ENCODE results near the gene GRM8.
A peak's percentile ranks its signal among the peaks of the same experiment; 100 is the strongest.

The GRM8 gene

DNA sequence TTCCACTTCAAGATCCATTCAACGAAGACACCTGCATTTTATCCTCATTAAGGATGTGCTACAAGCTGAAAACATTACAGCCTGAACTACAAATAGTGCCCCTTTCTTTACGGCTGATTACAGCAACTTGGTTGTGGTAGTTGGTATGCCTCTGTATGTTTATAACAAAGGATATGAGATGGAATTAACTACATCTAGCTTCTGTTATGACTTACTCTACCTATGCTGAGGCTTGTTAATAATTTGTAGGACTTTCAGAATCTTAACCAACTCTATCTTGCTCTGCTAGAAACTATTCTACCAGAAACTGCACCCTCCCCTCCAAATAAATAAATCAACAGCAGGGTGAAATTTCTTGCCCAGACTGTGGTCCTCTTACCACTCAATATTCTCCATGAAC lies 448.1 kb downstream of the GRM8 start:
- Histone ChIP-seq H3K4me3 (ENCODE audit: low read length) (no peak overlapping the region), H3K36me3 (ENCODE audit: control insufficient read depth, insufficient read depth, low read length) (no peaks in the 10 kb centered on the region), H3K27ac (ENCODE audit: low read length) (no peak overlapping the region), H3K9me3 (ENCODE audit: control insufficient read depth, insufficient read depth, low read length) (no peaks in the 10 kb centered on the region), H3K4me1 (ENCODE audit: control insufficient read depth, insufficient read depth, low read length) (no peaks in the 10 kb centered on the region), H3K27me3 (ENCODE audit: control insufficient read depth, insufficient read depth, low read length) (no peaks in the 10 kb centered on the region)
- no peak for DNase-seq (ENCODE audit: low read depth, low spot score)
- WGBS (ENCODE audit: insufficient coverage, insufficient read length): no CpG with 5 or more reads among the region's 2 CpGs

DNA sequence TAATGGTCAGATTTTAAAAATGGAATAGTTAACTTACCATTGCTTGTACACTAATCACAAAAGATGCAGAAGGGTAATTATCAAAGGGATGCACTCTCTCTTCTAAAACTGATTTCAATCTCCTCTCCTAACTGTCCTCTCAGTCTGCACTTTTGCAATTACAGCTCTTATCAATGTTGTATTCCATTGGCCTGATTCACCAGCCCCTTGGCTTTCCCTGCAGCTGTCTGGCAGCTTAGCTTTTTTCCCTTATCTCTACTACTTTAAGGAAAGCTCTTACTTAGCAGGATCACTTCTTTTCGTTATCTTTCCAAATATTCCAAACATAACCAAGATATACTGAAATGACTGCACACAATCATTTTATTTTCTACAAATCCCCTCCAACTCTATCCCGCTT lies 448.8 kb downstream of the GRM8 start:
- Histone ChIP-seq H3K9me3 (ENCODE audit: control insufficient read depth, insufficient read depth, low read length) (no peaks in the 10 kb centered on the region), H3K27me3 (ENCODE audit: control insufficient read depth, insufficient read depth, low read length) (no peaks in the 10 kb centered on the region), H3K27ac (ENCODE audit: low read length) (no peak overlapping the region), H3K4me3 (ENCODE audit: low read length) (no peak overlapping the region), H3K36me3 (ENCODE audit: control insufficient read depth, insufficient read depth, low read length) (no peaks in the 10 kb centered on the region), H3K4me1 (ENCODE audit: control insufficient read depth, insufficient read depth, low read length) (no peaks in the 10 kb centered on the region)
- DNase-seq (ENCODE audit: low read depth, low spot score): no peak
- 100% methylated on average over 2 of the region's 2 CpGs for WGBS (ENCODE audit: insufficient coverage, insufficient read length)

DNA sequence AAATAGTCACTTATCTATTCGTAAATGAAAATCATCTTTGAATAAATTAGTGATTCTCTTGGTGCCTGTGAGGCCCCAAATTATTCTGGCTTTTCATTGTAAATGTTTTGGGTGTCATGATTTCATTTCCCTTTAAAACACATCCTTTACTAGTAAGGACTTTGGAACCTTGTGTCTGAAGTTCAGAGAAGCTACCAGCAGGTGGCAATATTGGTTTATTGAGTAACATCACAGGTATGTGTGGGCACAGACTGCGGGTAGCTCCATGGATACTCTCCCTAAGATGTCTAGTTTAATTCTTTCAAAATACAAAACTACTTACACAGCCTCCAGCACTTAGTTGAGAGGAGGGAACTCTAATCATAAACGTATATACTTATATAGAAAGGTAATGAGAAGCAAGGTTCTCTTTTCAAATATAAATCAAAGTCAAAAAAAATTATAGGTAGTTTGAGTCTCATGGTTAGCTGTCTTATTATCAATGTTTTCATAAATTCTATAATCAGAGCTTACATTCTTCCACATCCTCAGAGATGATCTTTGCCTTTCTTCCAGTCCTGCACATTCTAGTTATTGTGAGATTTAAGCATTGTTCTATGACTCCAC lies 449.6 kb downstream of the GRM8 start:
- Histone ChIP-seq H3K4me3 (ENCODE audit: low read length) (no peak overlapping the region), H3K36me3 (ENCODE audit: control insufficient read depth, insufficient read depth, low read length) (no peaks in the 10 kb centered on the region), H3K4me1 (ENCODE audit: control insufficient read depth, insufficient read depth, low read length) (no peaks in the 10 kb centered on the region), H3K27ac (ENCODE audit: low read length) (no peak overlapping the region), H3K9me3 (ENCODE audit: control insufficient read depth, insufficient read depth, low read length) (no peaks in the 10 kb centered on the region), H3K27me3 (ENCODE audit: control insufficient read depth, insufficient read depth, low read length) (no peaks in the 10 kb centered on the region)
- no CpG with 5 or more reads among the region's 3 CpGs for WGBS (ENCODE audit: insufficient coverage, insufficient read length)
- DNase-seq (ENCODE audit: low read depth, low spot score): peak; percentile 63

DNA sequence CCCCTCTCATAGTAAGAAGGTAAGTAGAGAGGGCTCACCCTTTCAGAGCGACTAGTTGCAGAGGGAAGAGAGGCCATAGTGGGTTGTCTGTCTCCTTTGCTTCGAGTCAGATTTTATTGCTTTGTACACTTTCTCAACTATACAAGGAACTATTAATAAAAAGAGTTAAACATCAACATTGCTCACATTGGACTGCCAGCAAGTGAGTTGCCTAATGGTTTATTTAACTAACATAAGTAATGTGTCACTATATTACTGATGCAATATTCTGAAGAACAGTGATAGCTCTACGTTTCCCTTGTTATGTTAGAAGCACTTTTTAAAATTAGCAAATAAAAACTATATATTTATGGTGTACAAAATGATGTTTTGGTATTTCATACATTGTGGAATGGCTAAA lies 451.0 kb downstream of the GRM8 start:
- no peak overlapping the region for H3K27ac ChIP-seq (ENCODE audit: low read length)
- no peaks in the 10 kb centered on the region for H3K4me1 ChIP-seq (ENCODE audit: control insufficient read depth, insufficient read depth, low read length)
- no peak overlapping the region for H3K4me3 ChIP-seq (ENCODE audit: low read length)
- no peaks in the 10 kb centered on the region for H3K27me3 ChIP-seq (ENCODE audit: control insufficient read depth, insufficient read depth, low read length)
- H3K9me3 ChIP-seq (ENCODE audit: control insufficient read depth, insufficient read depth, low read length): no peaks in the 10 kb centered on the region
- H3K36me3 ChIP-seq (ENCODE audit: control insufficient read depth, insufficient read depth, low read length): no peaks in the 10 kb centered on the region
- no CpG with 5 or more reads among the region's 3 CpGs for WGBS (ENCODE audit: insufficient coverage, insufficient read length)
- no peak for DNase-seq (ENCODE audit: low read depth, low spot score)

DNA sequence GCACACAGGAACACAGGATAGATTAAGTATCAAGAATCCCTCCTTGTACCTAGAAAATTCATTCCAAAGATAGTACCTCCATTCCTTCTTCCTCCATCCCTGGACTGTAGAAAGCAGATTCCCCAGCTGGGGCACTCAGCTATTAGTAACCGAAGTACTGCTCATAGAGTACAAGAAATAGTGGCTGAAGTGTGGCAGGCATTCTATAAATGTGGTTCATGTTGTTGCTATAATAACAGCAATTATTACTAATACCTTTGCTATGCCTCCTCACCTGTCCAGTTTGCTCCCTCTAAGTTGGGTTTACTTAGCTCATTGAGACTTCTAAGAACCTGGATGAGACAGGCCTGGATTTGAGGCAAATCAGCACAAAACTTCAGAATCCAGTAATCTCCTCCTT lies 453.2 kb downstream of the GRM8 start:
- no peak for DNase-seq (ENCODE audit: low read depth, low spot score)
- H3K4me3 ChIP-seq (ENCODE audit: low read length): no peak overlapping the region
- WGBS (ENCODE audit: insufficient coverage, insufficient read length): no CpG with 5 or more reads among the region's 1 CpG

DNA sequence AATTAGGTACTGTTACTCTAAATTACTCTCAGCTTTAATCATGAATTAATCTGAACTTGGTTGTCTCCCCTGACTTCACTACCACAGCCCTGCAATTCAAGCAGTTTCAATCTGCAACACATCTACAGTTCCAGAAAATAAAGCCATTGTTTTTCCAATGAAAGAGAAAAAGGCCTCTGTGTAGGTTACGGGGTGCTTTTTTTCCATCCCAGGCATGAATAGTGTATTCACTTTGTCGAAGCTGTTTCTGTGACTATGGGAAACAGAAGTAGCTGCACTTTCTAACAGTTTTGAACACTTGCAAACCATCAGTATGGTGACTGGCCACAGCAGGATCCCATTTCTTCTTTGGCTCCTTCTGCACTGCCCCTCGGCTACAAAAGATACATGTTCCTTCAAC lies 460.2 kb downstream of the GRM8 start:
- Histone ChIP-seq H3K36me3 (ENCODE audit: control insufficient read depth, insufficient read depth, low read length) (no peaks in the 10 kb centered on the region), H3K27me3 (ENCODE audit: control insufficient read depth, insufficient read depth, low read length) (no peaks in the 10 kb centered on the region), H3K9me3 (ENCODE audit: control insufficient read depth, insufficient read depth, low read length) (no peaks in the 10 kb centered on the region), H3K4me1 (ENCODE audit: control insufficient read depth, insufficient read depth, low read length) (no peaks in the 10 kb centered on the region), H3K27ac (ENCODE audit: low read length) (no peak overlapping the region), H3K4me3 (ENCODE audit: low read length) (no peak overlapping the region)
- no CpG with 5 or more reads among the region's 3 CpGs for WGBS (ENCODE audit: insufficient coverage, insufficient read length)
- no peak for DNase-seq (ENCODE audit: low read depth, low spot score)

More for the DNA sequence above, 453.2 kb downstream of the GRM8 start:
- Histone ChIP-seq H3K36me3 (ENCODE audit: control insufficient read depth, insufficient read depth, low read length) (no peaks in the 10 kb centered on the region), H3K9me3 (ENCODE audit: control insufficient read depth, insufficient read depth, low read length) (no peaks in the 10 kb centered on the region), H3K27ac (ENCODE audit: low read length) (no peak overlapping the region), H3K27me3 (ENCODE audit: control insufficient read depth, insufficient read depth, low read length) (no peaks in the 10 kb centered on the region), H3K4me1 (ENCODE audit: control insufficient read depth, insufficient read depth, low read length) (no peaks in the 10 kb centered on the region)

DNA sequence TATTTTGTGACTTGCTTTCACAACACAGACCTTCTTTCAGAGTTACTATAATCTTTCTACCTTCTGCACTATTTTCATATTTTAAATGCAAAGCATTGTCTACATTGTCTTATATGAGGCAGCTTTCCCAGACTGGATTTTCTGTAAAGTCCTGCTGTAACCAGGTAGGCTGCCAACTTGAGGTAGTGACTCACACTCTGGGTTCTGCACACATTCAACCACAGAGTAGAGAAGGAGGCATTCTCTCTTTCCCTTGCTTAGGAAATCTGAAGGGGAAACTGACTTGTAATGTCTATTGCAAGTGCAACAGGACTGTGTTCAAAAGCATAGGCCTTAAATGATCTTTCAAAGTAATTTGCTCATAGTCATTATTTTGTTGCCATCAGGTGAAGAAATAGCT lies 461.4 kb downstream of the GRM8 start:
- no peaks in the 10 kb centered on the region for H3K36me3 ChIP-seq (ENCODE audit: control insufficient read depth, insufficient read depth, low read length)
- H3K27me3 ChIP-seq (ENCODE audit: control insufficient read depth, insufficient read depth, low read length): no peaks in the 10 kb centered on the region
- H3K9me3 ChIP-seq (ENCODE audit: control insufficient read depth, insufficient read depth, low read length): no peaks in the 10 kb centered on the region
- H3K4me1 ChIP-seq (ENCODE audit: control insufficient read depth, insufficient read depth, low read length): no peaks in the 10 kb centered on the region
- H3K27ac ChIP-seq (ENCODE audit: low read length): no peak overlapping the region
- DNase-seq (ENCODE audit: low read depth, low spot score): no peak
- no peak overlapping the region for H3K4me3 ChIP-seq (ENCODE audit: low read length)

DNA sequence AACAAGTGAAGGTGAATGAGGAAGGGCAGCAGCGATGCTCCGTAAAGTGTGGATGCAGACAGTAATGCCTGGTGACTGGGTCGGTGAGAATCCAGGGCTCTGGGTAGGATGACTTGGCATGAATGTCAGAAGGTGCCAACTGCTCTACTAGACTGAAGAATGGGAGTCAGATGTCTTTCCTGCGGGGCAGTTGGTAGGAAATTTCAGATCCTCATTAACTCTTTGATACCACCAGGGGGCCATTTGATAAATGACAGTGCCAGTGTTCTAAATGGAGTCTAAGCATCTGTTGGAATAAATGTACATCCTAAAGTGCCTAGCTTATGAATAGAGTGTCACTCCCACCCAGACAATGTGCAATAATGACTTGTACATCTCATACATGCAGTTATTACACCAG lies 462.0 kb downstream of the GRM8 start:
- Histone ChIP-seq H3K9me3 (ENCODE audit: control insufficient read depth, insufficient read depth, low read length) (no peaks in the 10 kb centered on the region), H3K27me3 (ENCODE audit: control insufficient read depth, insufficient read depth, low read length) (no peaks in the 10 kb centered on the region), H3K36me3 (ENCODE audit: control insufficient read depth, insufficient read depth, low read length) (no peaks in the 10 kb centered on the region), H3K27ac (ENCODE audit: low read length) (no peak overlapping the region), H3K4me1 (ENCODE audit: control insufficient read depth, insufficient read depth, low read length) (no peaks in the 10 kb centered on the region), H3K4me3 (ENCODE audit: low read length) (no peak overlapping the region)
- no CpG with 5 or more reads among the region's 4 CpGs for WGBS (ENCODE audit: insufficient coverage, insufficient read length)
- no peak for DNase-seq (ENCODE audit: low read depth, low spot score)

DNA sequence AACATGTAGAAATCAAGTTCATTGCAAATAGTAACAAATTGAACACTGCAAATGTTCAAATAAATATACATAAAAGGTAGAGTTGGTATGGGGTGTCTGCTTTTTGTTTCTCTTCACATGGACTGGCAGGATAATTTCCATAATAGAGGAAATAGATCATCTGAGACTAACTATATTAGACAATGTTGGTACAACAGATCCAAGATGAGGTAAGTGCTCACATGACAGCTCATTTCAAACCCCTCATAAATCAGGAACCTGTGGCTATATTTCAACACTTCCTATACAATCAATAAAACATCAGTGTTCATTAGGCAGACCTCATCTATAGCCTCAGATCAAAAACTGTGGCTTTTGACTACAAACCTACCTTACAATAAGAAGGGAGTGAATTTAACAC lies 469.1 kb downstream of the GRM8 start:
- Histone ChIP-seq H3K9me3 (ENCODE audit: control insufficient read depth, insufficient read depth, low read length) (no peaks in the 10 kb centered on the region), H3K27ac (ENCODE audit: low read length) (no peak overlapping the region), H3K4me1 (ENCODE audit: control insufficient read depth, insufficient read depth, low read length) (no peaks in the 10 kb centered on the region), H3K36me3 (ENCODE audit: control insufficient read depth, insufficient read depth, low read length) (no peaks in the 10 kb centered on the region), H3K27me3 (ENCODE audit: control insufficient read depth, insufficient read depth, low read length) (no peaks in the 10 kb centered on the region), H3K4me3 (ENCODE audit: low read length) (no peak overlapping the region)
- DNase-seq (ENCODE audit: low read depth, low spot score): no peak

DNA sequence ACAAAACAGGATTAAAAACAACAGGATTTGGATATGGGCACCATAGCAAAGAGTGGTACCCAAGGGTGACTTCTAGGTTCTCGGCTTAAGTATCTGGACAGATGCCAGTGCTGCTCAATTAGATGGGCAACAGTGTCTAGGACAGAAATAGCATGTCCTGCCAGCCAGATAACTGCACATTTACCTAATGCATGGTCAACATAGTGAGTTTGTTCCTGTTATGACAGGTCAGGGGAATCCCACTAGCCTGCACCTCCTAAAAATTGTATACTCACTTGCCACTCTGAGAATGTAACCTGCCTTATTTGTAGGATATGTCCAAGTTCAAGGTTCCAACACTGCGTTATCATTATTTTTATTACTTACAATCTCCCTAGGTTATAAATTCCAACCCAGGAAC lies 471.7 kb downstream of the GRM8 start:
- Histone ChIP-seq H3K36me3 (ENCODE audit: control insufficient read depth, insufficient read depth, low read length) (no peaks in the 10 kb centered on the region), H3K4me3 (ENCODE audit: low read length) (no peak overlapping the region), H3K27ac (ENCODE audit: low read length) (no peak overlapping the region), H3K27me3 (ENCODE audit: control insufficient read depth, insufficient read depth, low read length) (no peaks in the 10 kb centered on the region), H3K9me3 (ENCODE audit: control insufficient read depth, insufficient read depth, low read length) (no peaks in the 10 kb centered on the region), H3K4me1 (ENCODE audit: control insufficient read depth, insufficient read depth, low read length) (peaks cover 1% of the 10 kb centered on the region; the same call in 1 of the 2 replicates)
- no peak for DNase-seq (ENCODE audit: low read depth, low spot score)
- WGBS (ENCODE audit: insufficient coverage, insufficient read length): no CpG with 5 or more reads among the region's 2 CpGs

DNA sequence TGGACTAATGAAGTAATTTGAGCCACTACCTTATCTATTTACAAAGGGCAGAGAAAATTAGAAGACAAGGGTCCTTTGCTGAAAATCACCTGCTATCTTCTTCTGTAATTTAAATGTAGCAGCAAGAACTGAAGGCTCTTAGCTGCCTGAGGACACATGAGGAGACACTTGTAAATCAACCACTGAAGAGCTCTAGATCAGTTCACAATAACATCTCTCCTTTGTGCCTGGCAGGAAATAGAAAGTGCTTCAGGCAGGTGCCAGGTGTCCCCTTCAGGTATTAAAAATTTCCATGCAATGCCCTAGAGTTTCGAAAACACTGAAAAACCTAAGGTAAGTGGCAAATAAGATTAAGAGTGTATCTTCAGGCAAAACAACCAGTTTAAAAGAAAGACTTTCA lies 474.6 kb downstream of the GRM8 start:
- WGBS (ENCODE audit: insufficient coverage, insufficient read length): no CpG with 5 or more reads among the region's 1 CpG
- no peaks in the 10 kb centered on the region for H3K36me3 ChIP-seq (ENCODE audit: control insufficient read depth, insufficient read depth, low read length)
- H3K4me1 ChIP-seq (ENCODE audit: control insufficient read depth, insufficient read depth, low read length): peaks cover 1% of the 10 kb centered on the region; the same call in 1 of the 2 replicates
- H3K27me3 ChIP-seq (ENCODE audit: control insufficient read depth, insufficient read depth, low read length): no peaks in the 10 kb centered on the region
- no peak overlapping the region for H3K27ac ChIP-seq (ENCODE audit: low read length)
- DNase-seq (ENCODE audit: low read depth, low spot score): peak; percentile 5
- no peaks in the 10 kb centered on the region for H3K9me3 ChIP-seq (ENCODE audit: control insufficient read depth, insufficient read depth, low read length)
- no peak overlapping the region for H3K4me3 ChIP-seq (ENCODE audit: low read length)

All from iPS DF 6.9 (cell line).